ENCODE data around the gene EIF4EBP3.
"Not testable (repeated sequence)": the region's sequence is repeated elsewhere in the genome, so short reads cannot be mapped to it uniquely, and the experiment has no call there.

Gene EIF4EBP3

GRCh38 chr5:140579188-140579747 lies 31.8 kb downstream of the EIF4EBP3 start:
- not testable (repeated sequence) for DNase-seq (ENCODE audit: low read depth in 2 of 2)

GRCh38 chr5:140587495-140587894 lies 40.0 kb downstream of the EIF4EBP3 start:
- no peak for DNase-seq (ENCODE audit: low read depth in 2 of 2)

GRCh38 chr5:140588311-140589070 lies 41.0 kb downstream of the EIF4EBP3 start:
- DNase-seq (ENCODE audit: low read depth in 2 of 2): no peak

GRCh38 chr5:140590861-140591260 lies 43.4 kb downstream of the EIF4EBP3 start:
- no peak for DNase-seq (ENCODE audit: low read depth in 2 of 2)

- no peak for DNase-seq (ENCODE audit: low read depth in 2 of 2)
These were observed 44.4 kb downstream of the EIF4EBP3 start for GRCh38 chr5:140591747-140592372.

GRCh38 chr5:140593070-140593469 lies 45.6 kb downstream of the EIF4EBP3 start:
- DNase-seq (ENCODE audit: low read depth in 2 of 2): not testable (repeated sequence)

- DNase-seq (ENCODE audit: low read depth in 2 of 2): no peak
These were observed 46.7 kb downstream of the EIF4EBP3 start for GRCh38 chr5:140594169-140594568.

GRCh38 chr5:140595538-140596300 lies 48.3 kb downstream of the EIF4EBP3 start:
- no peak for DNase-seq (ENCODE audit: low read depth in 2 of 2)

- DNase-seq (ENCODE audit: low read depth in 2 of 2): no peak
These were observed 48.9 kb downstream of the EIF4EBP3 start for GRCh38 chr5:140596321-140596741.

GRCh38 chr5:140598836-140599235 lies 51.4 kb downstream of the EIF4EBP3 start:
- DNase-seq (ENCODE audit: low read depth in 2 of 2): no peak

Measured in stimulated activated CD8-positive, alpha-beta memory T cell treated with anti-CD3 and anti-CD28 coated beads, Interleukin-2, amount 100 ng/mL, for 48 hours (primary cell).